Mucosa of descending colon (tissue), 3 donors: ENCODE results near the gene CYP27C1. TPM values are rescaled to one million over a fixed set of nuclear protein-coding genes. Genes with fewer than 3 reads are reported as not detected.

Source experiments
- ATAC-seq: fragments of 200-7000 bp; cut with Tn5 transposase; one replicate; pipeline ENCODE4 v1.9.1; 2020; ENCODE audit warnings: mild to moderate bottlenecking, moderate library complexity
- DNase-seq, 3 donors: peaks; one replicate each; pipeline ENCODE4 v3.0.0-alpha.2; 2020
- H3K36me3 ChIP-seq: fragments of 200-600 bp; one replicate; pipeline ENCODE4 v1.8.0; 2021; ENCODE audit warnings: low read depth, mild to moderate bottlenecking
- H3K4me1 ChIP-seq: fragments of 200-600 bp; one replicate; pipeline ENCODE4 v1.8.0; 2021; ENCODE audit warnings: low read depth, mild to moderate bottlenecking
- H3K4me3 ChIP-seq: fragments of 200-600 bp; one replicate; pipeline ENCODE4 v1.8.0; 2021; ENCODE audit warnings: mild to moderate bottlenecking
- H3K9me3 ChIP-seq: fragments of 200-600 bp; one replicate; pipeline ENCODE4 v1.8.0; 2021; ENCODE audit warnings: mild to moderate bottlenecking
- CTCF ChIP-seq: fragments of 200-600 bp; IDR thresholded peaks from one replicate; pipeline ENCODE4 v1.8.0; 2022; ENCODE audit warnings: antibody characterized with exemption, mild to moderate bottlenecking
- intact Hi-C, 2 donors: fragments of 100-400 bp; cut with DNase I in 1 of 2; cut with micrococcal nuclease in 1 of 2; formaldehyde crosslinking; loops; one replicate each; pipeline versions ENCODE4 v1.11.0 to v1.11.1; 2022; cut with DNase I, micrococcal nuclease
- total RNA-seq, 3 donors: library from RNA; stranded (reverse); fragmentation: NEBNext Ultra II Directional in 2 of 3; extraction: Animal tissue kit (Norgen Biotek cat#: 25700) in 2 of 3; gene quantifications; one replicate each; pipeline versions ENCODE4 v1.2.1 to v1.2.4, GENCODE V29; 2021 to 2023
- donor health status: DM: no; HTN: no; CAD: no; lungs with moderate emphysema.
- donor health status: DM: no; HTN: no; CAD: no.
- donor health status: DM: no; HTN: yes; CAD: no.

The CYP27C1 gene
- total RNA-seq, 3 donors from 2014 or later = 0.17 to 0.82 (median 0.63) TPM

GRCh38 chr2:127175041-127175721, 44.9 kb downstream of the CYP27C1 start:
- Histone ChIP-seq H3K36me3 (no peaks in the 10 kb centered on the region), H3K4me1 (no peaks in the 10 kb centered on the region), H3K9me3 (no peaks in the 10 kb centered on the region), H3K4me3 (no peak overlapping the region)
- ATAC-seq = peak; percentile 69
- DNase-seq = peak in 2 of 3 donors; percentile 44 to 54
- intact Hi-C loops = loop anchor here in 1 of 2 donors (10.0 kb wide), 1 partner anchor 110 kb away; no protein-coding TSS in a partner anchor
- TF ChIP-seq CTCF = no peak

DNA sequence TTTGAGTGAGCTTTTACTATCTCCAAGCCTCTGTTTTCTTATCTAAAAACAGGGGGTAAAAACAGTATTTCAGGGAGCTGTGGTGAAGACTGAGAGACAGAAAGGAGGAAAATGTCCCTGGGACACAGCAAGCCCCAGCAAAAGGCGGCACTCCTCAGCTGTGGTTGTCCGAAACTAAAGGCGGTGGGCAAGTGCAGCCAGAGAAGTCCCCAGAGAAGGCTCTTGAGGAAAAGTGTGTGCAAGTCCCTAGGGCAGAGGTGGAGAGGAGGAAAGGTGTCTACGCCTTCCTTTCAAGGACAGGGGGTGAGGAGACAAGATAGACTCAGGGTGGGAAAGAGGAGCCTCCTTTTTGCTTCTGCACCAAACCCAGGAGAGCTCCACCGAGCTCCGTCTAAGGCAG, 45.5 kb downstream of the CYP27C1 start:
- Histone ChIP-seq H3K4me1 (no peaks in the 10 kb centered on the region), H3K9me3 (no peaks in the 10 kb centered on the region), H3K36me3 (no peaks in the 10 kb centered on the region), H3K4me3 (no peak overlapping the region)
- DNase-seq (no peak), ATAC-seq (no peak)
- no peak for TF ChIP-seq CTCF
- intact Hi-C loops = loop anchor here in 1 of 2 donors (10.0 kb wide), 1 partner anchor 110 kb away; no protein-coding TSS in a partner anchor

DNA sequence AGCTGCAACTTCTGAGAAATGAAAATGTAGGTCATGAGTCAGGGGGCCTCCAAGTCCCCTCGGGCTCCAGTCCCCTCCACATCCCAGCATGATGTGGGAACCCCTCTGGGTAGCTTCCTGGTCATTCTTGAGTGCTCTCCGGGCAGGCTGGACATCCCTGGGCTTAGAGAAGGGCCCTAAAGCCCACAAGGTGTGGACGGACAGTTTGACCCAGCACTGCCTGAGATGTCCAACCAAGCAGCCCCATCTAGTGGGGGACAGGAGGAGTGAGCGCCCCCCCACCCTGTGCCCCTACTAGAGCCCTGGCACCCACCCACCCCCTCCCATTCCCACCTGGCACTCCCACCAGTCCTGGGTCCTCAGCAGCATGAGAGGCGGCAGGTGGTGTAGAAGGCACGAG, 46.0 kb downstream of the CYP27C1 start:
- DNase-seq (peak in 1 of 3 donors; percentile 28), ATAC-seq (no peak)
- H3K4me3 ChIP-seq = no peak overlapping the region
- TF ChIP-seq CTCF = no peak
- H3K4me1 ChIP-seq = no peaks in the 10 kb centered on the region
- intact Hi-C loops = loop anchor here in 1 of 2 donors (10.0 kb wide), 1 partner anchor 109 kb away; no protein-coding TSS in a partner anchor
- no peaks in the 10 kb centered on the region for H3K36me3 ChIP-seq
- no peaks in the 10 kb centered on the region for H3K9me3 ChIP-seq

- Histone ChIP-seq H3K36me3 (no peaks in the 10 kb centered on the region), H3K9me3 (no peaks in the 10 kb centered on the region), H3K4me1 (no peaks in the 10 kb centered on the region), H3K4me3 (no peak overlapping the region)
- intact Hi-C loops = loop anchor here in 1 of 2 donors (10.0 kb wide), 1 partner anchor 108 kb away; no protein-coding TSS in a partner anchor
- ATAC-seq (no peak), DNase-seq (no peak)
- TF ChIP-seq CTCF = no peak
Measured at GRCh38 chr2:127173057-127173456, 47.0 kb downstream of the CYP27C1 start.

DNA sequence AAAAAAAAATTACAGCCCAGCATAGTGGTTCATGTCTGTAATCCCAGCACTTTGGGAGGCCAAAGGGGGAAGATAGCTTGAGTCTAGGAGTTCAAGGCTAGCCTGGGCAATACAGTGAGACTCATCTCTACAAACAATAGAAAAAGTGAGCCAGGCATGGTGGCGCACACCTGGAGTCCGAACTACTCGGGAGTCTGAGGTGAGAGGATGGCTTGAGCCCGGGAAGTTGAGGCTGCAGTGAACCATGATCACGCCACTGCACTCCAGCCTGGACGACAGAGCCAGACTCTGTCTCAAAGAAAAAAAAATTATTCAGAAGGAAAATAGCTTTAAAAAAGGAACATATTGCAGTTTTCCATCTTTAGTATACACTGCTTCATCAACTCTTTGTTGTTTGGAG, 47.8 kb downstream of the CYP27C1 start:
- no peaks in the 10 kb centered on the region for H3K9me3 ChIP-seq
- intact Hi-C loops = loop anchor here in 1 of 2 donors (10.0 kb wide), 1 partner anchor 108 kb away; no protein-coding TSS in a partner anchor
- H3K36me3 ChIP-seq = no peaks in the 10 kb centered on the region
- no peak for DNase-seq
- no peak for ATAC-seq
- no peaks in the 10 kb centered on the region for H3K4me1 ChIP-seq
- H3K4me3 ChIP-seq = no peak overlapping the region
- TF ChIP-seq CTCF = no peak
